HG03342 (cell line): ENCODE measurements around the gene MPST.

Source experiments
- ATAC-seq: cut with Tn5 transposase; IDR thresholded peaks from one replicate; pipeline ENCODE4 v1.9.1; 2021; ENCODE audit warnings: mild to moderate bottlenecking, moderate library complexity; ENCODE audit not compliant: unreplicated experiment

The MPST gene

DNA sequence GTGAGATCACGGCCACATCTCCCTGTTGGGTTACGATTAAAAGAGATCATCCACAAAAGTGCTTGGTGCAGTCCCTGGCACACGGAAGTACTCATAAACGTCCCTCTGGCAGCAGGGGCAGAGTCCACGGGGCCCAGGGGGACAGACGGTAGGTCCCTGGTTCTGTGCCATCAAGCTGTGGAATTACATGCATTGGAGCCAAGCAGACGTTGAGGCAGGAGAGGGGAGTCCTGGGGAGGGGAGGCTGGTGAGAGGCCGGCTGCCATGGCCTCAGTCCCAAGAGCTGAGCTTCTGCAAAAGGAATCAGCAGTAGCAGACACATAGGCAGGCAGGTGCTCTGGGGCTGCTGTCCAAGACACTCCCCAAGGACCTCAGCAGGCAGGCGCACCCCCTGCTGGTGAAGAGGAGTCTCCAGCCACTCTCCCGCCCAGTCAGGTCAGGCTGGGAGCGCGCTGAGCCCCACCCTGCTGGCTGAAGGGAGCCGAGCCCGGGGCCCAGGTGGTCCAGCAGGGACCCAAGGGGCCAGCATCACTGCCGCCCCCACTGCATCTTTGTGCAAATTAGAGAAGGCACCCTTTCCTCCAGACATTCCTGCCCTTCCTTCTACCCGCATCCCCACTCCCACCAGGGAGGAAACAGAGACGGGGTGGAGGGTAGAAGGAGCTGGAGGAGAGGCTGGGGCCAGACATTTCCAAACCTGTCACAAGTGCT is 24.4 kb downstream of the MPST start:
- ATAC-seq: peak; percentile 74

DNA sequence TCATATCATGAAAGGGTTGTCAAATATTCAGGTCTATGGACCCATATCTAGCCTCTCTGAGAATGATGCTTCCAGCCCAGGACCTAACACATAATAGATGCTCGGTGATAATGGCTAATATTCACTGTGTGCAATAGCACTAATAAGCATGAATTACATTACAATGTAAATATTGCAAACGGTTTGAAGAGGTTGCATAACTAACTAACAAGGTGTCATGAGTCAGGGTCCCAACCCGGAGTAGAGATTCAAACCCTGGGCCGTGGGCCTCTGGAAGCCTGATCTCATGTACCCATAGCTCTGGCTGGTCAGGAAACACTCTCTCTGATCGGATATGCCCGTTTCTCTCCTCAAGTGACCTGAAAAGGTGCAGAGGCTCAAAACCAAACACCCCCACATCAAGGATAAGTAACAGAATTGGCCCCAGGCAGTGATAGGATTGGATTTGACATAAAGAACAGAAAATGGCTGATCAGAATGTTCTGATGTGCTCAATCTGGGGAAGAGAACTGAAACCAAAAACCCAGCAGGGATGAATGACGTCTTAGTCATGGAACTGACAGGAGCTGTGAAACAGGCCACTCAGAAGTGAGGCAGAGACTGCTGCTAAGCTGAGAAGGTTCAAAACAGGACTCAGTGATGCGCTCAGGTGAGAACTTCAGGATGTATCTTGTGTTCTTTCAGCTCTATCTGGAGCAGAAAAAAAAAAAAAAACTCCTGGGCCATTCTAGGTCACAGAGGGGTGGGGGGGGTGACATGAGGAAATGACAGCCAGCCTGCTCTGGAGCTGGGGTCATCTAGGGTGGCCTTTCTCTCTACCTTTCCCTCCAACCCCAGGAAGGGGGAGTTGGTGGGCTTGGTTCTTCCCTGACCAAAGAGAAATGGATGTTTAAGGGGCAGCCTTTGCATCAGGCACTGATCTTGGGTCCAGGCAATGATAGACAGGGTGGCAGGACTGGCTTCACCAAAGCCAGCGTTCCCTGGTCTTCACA is 25.4 kb downstream of the MPST start:
- ATAC-seq: no peak

DNA sequence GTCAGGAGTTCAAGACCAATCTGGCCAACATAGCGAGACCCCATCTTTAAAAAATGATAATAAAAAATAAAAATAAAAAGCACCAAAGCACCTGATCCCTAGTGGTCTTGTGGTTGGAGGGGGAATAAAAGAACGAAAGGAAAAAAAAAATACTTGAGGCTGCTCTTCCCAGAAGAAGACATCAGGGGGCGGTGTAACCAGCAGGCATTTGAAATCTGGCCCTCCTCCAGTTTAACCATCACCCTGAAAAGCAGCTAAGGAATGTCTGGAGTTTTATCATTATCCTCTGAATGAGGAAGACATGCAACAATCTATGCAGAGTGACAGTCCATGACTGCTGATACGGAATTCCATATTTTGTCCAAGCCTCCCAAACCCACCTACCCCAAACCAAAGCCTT is 26.4 kb downstream of the MPST start:
- ATAC-seq: no peak

DNA sequence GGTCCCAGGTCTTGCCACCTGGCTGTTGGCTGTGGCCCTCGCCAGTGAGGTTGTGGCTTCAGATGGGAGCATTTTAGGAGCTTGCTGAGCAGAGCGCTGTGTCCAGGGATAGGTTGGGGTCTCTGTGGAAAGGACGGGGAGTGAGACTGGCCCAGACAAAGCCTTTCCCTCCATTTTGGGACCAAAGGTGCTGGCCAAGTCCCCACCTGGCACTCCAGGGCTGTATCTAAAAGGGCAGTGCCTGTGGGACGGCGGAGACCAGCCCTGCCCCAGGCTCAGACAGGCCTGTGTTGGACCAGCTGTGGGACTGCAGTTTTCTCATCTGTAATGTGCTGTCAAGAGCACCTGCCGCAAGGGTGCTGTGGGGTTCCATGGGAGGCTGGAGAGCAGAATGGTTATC is 27.0 kb downstream of the MPST start:
- ATAC-seq: no peak

DNA sequence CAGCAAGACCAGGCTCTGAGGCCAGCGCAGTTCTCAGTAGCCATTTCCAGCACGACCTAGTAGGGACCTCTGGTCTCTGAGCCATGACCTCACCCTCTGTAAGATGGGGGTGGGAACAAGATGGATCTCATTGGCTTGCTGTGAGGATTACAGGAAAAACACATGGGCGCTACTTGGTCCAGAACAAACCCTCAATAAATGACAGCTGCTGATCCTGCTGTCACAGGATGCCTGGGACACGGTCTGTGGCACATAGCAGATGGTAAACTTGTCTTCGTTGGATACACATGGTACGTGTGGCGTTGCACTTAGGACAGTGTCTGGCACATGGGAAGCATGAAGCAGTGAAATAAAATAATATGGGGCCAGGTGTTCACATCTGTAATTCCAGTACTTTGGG is 27.5 kb downstream of the MPST start:
- no peak for ATAC-seq

DNA sequence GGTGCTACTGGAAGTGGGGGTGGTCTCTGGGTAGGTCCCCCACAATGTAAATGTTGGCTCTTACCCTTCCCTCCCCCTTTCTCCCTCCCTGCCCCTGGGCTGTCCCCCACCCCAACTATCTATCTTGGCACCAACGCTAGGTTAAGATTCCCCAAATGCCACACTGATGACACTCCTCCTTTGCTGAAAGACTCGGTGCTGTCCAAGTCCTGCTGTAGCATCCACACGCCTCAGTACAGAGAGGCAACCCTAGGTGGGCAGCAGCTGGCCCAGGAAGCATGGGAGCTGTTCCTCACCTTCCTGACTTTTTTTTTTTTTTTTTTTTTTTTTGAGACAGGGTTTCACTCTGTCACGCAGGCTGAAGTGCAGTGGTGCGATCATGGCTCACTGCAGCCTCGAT is 28.6 kb downstream of the MPST start:
- no peak for ATAC-seq

DNA sequence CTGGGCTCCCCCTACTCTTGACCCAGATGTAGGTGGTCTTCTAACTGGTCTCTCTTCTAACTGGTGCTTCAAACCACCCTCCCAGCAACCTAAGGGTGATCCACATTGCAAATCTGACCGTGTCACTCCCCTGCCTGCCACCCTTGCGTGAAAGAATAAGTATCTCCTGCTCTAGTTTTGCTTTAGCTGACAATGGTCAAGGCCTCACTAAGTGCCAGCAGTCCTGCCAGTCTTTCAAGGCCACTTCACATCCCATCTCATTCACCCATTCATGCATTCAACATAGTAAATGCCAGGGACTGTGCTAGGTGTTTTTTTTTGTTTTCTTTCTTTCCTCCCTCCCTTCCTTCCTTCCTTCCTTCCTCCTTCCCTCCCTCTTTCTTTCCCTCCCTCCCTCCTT is 29.7 kb downstream of the MPST start:
- ATAC-seq: no peak

DNA sequence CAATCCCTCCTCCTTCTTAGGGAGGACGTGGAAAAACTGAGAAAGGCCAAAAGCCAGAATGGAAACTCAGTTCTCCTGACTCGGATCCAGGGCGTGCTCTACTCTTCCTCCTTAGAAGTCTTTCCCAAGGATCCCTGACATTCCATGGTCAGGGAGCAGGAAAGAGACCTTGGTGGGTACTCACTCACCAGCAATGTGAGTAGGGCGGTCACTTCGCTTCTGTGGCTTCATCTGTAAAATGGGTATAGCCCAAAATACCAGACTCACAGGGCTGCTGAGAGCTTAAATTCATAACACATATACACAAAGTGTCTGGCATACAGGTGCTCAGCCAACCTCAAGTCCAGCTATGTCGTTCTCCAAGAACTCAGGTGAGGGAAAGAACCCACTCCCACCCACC is 31.4 kb downstream of the MPST start:
- ATAC-seq: no peak

DNA sequence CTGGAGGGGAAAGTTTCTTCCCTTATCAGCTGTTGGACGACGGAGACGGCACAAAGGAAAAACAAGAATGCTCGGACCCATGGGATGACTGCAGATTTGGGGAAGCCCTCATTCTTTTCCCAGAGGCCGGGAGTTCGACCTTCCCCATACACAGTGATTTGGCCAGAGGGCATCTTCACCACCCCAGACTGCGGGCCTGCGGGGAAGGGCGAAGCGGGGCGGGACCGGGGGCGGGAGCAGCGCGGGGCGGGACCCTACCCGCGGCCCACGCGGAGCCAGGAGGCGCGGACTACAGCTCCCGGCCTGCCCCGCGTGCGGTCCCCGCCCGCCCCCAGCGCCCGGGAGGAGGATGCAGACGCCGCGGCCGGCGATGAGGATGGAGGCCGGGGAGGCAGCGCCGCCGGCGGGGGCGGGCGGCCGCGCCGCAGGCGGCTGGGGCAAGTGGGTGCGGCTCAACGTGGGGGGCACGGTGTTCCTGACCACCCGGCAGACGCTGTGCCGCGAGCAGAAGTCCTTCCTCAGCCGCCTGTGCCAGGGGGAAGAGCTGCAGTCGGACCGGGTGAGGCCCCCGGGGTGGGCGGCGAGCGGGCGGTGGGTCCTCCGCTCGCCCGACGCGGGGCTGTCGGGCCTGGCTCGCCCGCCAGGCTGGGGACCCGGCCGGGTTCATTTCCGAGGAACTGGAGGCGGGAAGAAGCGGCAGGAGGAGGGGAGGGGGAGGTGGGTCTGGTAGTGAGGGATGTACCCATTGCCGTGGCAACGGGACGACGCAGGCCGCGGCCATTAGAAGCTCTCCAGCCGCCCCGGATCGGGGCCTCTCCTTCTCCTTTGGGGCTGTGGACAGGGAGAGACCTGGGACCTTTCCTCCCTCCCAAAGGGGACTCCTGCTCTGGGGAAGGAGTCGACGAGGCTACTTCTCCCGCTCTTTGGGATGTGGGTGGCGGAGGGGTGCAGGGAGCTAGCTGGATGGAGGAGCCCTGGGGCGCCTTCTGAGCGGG is 32.1 kb downstream of the MPST start, which contains the start of gene KCTD17:
Gene KCTD17 (plus strand): TSS at position 352 of the 995 bp plus-strand sequence. CDS start 19 bp downstream, at position 371.
- ATAC-seq: peak; percentile 80

DNA sequence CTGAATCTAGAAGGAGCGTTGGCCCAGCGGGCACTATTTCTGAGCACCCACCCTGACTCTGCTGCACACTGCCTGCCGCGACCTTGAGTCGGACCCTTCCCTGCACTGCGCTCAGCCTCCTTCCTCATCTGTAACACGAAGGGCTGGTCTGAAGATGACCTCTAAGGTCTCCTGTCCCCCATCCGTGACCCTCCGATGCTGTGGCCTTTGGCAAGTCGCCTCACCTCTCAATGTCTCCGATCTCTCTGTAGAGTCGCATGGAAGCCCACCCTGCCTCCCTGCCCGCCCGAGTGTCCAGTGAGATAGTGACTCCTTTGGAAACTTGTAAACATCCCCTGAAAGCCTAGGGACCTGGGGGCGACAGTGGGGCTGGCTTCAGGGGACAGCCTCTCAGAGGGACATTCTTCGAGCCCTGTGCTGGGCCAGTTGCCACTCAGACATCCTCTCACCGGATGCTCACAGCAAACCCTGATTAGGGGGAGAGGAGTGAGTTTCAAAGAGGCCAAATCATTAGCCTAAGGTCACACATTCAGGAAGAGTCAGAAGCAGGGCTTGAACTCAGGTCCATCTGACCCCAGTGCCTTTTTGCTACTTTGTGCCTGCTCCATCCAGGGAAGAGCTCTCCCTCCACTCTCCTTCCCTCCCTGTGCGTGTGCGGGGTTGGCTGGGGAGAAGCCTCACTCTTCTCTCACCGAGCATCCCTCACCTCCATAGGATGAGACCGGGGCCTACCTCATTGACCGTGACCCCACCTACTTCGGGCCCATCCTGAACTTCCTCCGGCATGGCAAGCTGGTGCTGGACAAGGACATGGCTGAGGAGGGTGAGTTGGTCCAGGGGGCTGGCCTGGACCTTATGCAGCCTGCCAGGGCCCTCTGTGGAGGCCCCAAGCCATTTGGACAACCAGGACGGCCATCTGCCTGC is 33.1 kb downstream of the MPST start:
- no peak for ATAC-seq

DNA sequence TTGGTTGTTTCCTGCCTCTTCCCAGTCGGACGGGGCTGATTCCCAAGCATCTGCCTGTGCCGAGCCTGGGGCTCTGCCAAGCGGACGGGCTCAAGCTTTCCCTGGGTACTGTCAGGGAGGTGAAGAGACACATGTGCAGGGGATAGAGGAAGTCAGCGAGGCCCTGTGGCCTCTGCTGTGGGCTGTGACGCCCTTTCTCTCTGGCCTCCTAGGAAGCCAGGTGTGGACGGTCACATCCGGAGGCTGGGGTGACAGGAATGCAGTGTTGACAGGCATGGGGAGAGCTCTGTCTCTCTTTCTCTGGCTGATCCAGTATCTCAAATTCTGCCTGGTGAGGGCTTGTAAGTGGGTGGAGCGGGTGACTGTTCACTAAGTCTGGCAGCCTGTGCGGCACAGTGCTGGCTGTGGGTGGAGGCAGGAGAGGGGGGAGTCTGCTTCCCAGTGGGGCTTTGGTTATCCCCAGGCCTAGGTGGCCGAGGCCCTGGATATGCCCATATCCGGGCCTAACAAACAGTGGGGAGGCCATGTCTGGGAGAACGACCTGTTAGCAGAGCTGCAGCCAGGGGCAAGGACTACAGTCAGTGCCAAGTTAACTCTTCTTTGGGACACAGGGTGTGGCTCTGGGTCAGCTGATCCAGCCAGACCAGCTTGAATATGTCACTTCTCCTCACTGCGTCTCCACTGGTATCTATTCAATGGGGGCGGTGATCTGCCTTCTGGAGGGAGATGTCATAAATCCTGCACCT is 33.9 kb downstream of the MPST start:
- ATAC-seq: no peak

DNA sequence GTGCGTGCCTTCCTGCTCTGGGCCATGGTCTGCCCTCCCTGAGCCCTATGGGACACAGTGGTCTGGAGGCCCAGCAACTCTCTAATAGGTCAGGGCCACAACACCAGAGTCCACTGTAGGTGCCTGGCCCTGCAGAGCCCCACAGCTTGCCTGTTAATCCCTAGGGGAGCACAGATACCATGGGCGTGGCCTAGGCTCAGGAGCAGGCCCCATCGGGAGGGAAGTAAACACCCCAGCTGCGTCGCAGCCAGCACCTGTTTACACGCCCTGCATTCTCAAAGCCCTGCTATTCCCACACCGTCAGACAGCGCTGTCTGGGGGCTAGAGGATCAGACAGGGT is 34.5 kb downstream of the MPST start:
- ATAC-seq: no peak

DNA sequence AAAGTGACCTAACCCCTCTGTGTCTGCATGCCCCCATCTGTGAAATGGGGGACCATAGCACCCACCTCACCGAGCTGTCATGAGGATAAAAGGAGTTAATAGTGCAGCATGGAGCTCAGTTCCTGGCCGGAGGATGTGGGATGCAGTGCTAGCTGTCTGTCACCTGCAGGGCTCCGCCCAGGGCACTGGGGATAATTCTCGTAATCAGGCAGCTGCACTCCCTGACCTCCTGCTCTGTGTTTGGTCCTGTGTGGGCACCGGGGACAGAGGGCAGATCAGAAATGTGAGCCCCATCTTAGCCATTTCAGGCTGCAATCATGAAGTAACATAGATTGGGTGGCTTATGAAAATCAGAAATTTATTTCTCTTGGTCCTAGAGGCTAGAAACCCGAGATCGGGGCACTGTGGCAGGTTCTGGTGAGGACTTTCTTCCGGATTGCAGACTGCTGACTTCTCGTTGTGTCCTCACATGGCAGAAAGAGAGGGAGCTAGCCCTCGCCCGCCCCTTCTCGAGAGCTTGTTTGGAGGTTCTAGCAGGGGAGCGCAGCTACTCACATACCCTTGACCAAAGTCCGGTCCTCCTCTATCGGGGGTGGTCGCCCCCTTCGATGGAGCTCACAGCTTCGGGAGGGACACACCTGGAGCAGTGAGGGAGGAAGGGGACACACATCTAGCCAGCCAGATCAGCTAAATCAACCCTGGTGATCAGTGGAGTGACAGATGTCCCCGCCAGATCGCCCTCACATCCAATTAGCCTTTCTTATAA is 35.2 kb downstream of the MPST start:
- no peak for ATAC-seq

DNA sequence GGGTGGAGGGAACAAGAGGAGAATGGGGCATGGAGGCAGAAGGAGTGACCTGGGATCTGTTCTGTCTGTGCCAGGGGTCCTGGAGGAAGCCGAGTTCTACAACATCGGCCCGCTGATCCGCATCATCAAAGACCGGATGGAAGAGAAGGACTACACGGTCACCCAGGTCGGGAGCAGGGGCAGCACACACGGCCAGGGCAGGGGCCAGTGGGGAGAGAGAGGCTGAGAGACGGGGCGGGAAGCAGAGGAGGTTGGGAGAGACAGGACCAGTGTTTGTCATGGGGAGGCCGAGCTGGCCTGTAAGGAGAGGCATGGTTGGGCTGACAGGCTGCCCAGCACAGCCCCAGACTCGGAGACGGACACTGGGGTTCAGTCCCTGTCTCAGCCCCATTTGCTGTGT is 36.7 kb downstream of the MPST start:
- no peak for ATAC-seq

DNA sequence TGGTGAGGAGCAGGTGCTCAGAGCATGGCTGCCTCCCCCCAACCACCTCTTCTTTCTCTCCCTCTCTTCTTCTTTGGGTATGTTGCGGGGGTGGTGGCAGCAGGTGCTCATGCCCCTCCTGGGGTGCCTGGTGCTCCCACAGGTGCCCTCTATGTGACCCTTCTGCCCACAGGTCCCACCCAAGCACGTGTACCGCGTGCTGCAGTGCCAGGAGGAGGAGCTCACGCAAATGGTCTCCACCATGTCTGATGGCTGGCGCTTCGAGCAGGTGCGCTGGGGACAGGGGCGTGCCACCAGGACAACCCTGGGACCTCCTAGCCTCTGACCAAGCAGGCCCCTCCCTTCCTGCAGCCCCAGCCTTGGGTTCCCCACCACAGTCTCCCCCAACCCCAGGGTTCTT is 37.7 kb downstream of the MPST start:
- no peak for ATAC-seq

DNA sequence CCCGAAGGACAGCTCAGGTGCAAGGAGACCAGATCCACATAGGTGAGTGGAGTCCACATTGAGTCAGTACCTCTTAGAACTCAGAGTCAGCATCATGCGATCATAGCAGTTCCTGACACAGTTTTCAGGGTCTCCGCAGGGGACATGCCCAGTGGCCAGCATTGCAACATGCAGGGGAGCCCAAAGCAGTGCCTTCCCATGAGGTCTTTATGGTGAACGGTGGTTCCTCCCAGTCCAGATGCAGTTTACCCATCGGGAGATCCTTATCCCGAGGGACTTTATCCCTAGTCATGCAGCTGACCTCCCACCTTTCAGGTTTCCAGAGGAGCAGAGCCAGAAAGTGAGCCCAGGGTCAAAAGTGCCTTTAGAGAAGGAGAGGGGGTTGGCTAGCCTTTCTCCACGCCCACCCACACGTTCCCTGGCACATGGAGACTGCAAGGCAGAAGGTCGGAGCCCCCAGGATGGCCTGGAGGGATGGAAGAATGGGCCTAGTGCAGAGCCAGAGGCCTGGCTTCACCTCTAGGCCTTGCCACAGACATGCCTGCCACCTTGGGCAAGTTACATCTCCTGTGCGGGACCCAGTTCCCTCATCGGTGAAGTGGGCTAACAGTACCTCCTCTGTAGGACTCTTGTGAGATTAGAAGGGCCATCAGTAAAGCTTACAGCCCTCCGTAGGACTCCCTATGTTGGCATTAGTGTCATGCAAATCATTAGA is 38.4 kb downstream of the MPST start:
- ATAC-seq: no peak

DNA sequence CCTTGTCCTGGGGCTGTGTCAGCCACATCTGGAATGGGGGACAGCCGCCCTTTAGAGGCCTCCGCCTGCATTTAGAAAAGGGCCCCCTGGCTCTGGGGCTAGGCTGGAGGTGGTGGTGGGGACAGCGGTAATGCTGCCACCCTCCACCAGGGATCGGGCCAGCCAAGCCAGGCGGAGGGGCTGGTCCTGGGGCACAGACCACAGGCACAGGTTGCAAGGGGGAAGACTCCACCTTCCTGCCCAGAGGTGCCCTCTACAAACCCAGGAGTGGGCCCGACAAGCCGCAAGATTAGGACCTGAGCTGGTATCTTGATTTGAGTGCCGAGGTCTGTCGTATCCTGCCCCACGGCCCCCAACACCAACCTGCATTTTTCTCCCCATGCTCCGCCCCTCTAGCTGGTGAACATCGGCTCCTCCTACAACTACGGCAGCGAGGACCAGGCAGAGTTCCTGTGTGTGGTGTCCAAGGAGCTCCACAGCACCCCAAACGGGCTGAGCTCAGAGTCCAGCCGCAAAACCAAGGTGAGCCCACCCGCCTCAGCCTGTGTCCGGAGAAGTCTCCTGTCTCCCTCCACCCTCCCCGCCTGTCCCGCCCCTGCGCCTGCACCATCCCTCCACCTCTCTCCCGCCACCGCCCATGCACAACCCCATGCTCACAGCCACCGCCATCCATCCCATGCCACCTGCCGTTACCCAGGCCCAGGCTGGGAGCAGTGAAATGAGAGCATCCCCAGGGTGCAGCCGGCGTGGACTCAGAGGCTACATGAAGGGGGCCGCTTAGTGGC is 39.6 kb downstream of the MPST start:
- ATAC-seq: no peak
